DND-41 (cell line): Measurements from ENCODE around the gene MRPL27.
"Not testable (repeated sequence)": the region's sequence is repeated elsewhere in the genome, so short reads cannot be mapped to it uniquely, and the experiment has no call there.

ENCODE experiments used
- ATAC-seq: fragments of 200-7000 bp; cut with Tn5 transposase; 3 replicates; pipeline ENCODE4 v1.9.1; 2021; ENCODE audit warnings: low read depth; ENCODE audit not compliant: insufficient read depth
- DNase-seq: peaks from one replicate; pipeline ENCODE4 v3.0.0-alpha.2; 2020
- H2AFZ ChIP-seq: 2 replicates; pipeline ENCODE4 v1.6.0; 2012; ENCODE audit warnings: low read depth, low read length
- H3K27ac ChIP-seq: 2 replicates; pipeline ENCODE4 v1.5.1; 2012; ENCODE audit warnings: low read length, inconsistent platforms
- H3K27me3 ChIP-seq: fragments of 200-600 bp; sonication (generic); 2 replicates; pipeline ENCODE4 v1.6.0; 2012; ENCODE audit warnings: low read length, mild to moderate bottlenecking, inconsistent platforms; ENCODE audit not compliant: insufficient read depth, poor library complexity
- H3K36me3 ChIP-seq: 2 replicates; pipeline ENCODE4 v1.5.1; 2012; ENCODE audit warnings: low read length, inconsistent platforms; ENCODE audit not compliant: insufficient read depth
- H3K4me1 ChIP-seq: 2 replicates; pipeline ENCODE4 v1.5.1; 2012; ENCODE audit warnings: mild to moderate bottlenecking, low read length; ENCODE audit not compliant: insufficient read depth
- H3K4me2 ChIP-seq: 2 replicates; pipeline ENCODE4 v1.6.0; 2012; ENCODE audit warnings: mild to moderate bottlenecking, moderate library complexity, low read length, inconsistent platforms; ENCODE audit not compliant: insufficient read depth
- H3K4me3 ChIP-seq, 2 experiments: fragments of 200-600 bp in 1 of 2; shearing (Covaris generic) in 1 of 2; 2 replicates each; pipeline ENCODE4 v1.5.1; 2012 to 2016; ENCODE audit warnings: inconsistent platforms in 2 of 2, low read length in 2 of 2, mild to moderate bottlenecking in 2 of 2, low read depth in 1 of 2, moderate library complexity in 1 of 2
- H3K79me2 ChIP-seq: 2 replicates; pipeline ENCODE4 v1.6.0; 2012; ENCODE audit warnings: low read length, inconsistent platforms; ENCODE audit not compliant: insufficient read depth
- H3K9ac ChIP-seq: 2 replicates; pipeline ENCODE4 v1.6.0; 2012; ENCODE audit warnings: low read depth, mild to moderate bottlenecking, inconsistent platforms, low read length, moderate library complexity
- H3K9me3 ChIP-seq: 2 replicates; pipeline ENCODE4 v1.5.1; 2012; ENCODE audit warnings: low read length, moderate library complexity, mild to moderate bottlenecking, inconsistent platforms; ENCODE audit not compliant: insufficient read depth, severe bottlenecking
- H4K20me1 ChIP-seq: 2 replicates; pipeline ENCODE4 v1.6.0; 2012; ENCODE audit warnings: low read length; ENCODE audit not compliant: insufficient read depth
- CTCF ChIP-seq: IDR thresholded peaks from 2 replicates; pipeline ENCODE4 v1.5.1; 2012; ENCODE audit warnings: borderline replicate concordance, low read length, moderate library complexity, mild to moderate bottlenecking; ENCODE audit not compliant: poor library complexity, severe bottlenecking; ENCODE audit errors: extremely low read depth
- EZH2 ChIP-seq: IDR thresholded peaks from 3 replicates; pipeline ENCODE4 v1.6.1; 2012; ENCODE audit warnings: borderline replicate concordance, low read depth, mild to moderate bottlenecking, moderate library complexity, low read length, inconsistent platforms; ENCODE audit not compliant: severe bottlenecking

MRPL27 gene

GRCh38 chr17:50407921-50408320, 34.9 kb upstream of the MRPL27 start:
- Histone ChIP-seq H3K27ac (no peak overlapping the region), H3K4me1 (no peaks in the 10 kb centered on the region), H3K9ac (no peak overlapping the region), H3K79me2 (no peaks in the 10 kb centered on the region), H2AFZ (no peak overlapping the region), H3K9me3 (no peaks in the 10 kb centered on the region), H3K27me3 (no peaks in the 10 kb centered on the region), H3K4me2 (no peak overlapping the region), H3K36me3 (no peaks in the 10 kb centered on the region), H4K20me1 (no peaks in the 10 kb centered on the region), H3K4me3 (no peak overlapping the region)
- no peak for ATAC-seq
- TF ChIP-seq CTCF, result no peak
- TF ChIP-seq EZH2, result no peak
- no peak for DNase-seq

- Histone ChIP-seq H3K9me3 (no peaks in the 10 kb centered on the region), H2AFZ (no peak overlapping the region), H3K4me3 (no peak overlapping the region), H3K9ac (no peak overlapping the region), H3K27ac (no peak overlapping the region), H3K36me3 (no peaks in the 10 kb centered on the region), H3K79me2 (no peaks in the 10 kb centered on the region), H3K4me2 (no peak overlapping the region), H3K4me1 (no peaks in the 10 kb centered on the region), H4K20me1 (no peaks in the 10 kb centered on the region), H3K27me3 (no peaks in the 10 kb centered on the region)
- TF ChIP-seq CTCF (no peak), EZH2 (no peak)
- ATAC-seq (no peak), DNase-seq (no peak)
These were observed 33.6 kb upstream of the MRPL27 start for GRCh38 chr17:50406578-50406977.

- not testable (repeated sequence) for H3K27ac ChIP-seq, H4K20me1 ChIP-seq, H3K79me2 ChIP-seq, H3K36me3 ChIP-seq, H3K9me3 ChIP-seq, DNase-seq, H3K4me1 ChIP-seq, H2AFZ ChIP-seq, H3K27me3 ChIP-seq, H3K4me2 ChIP-seq, ATAC-seq, H3K9ac ChIP-seq, H3K4me3 ChIP-seq
These were observed 32.4 kb upstream of the MRPL27 start for GRCh38 chr17:50405351-50405750.

GRCh38 chr17:50399591-50399990, 26.6 kb upstream of the MRPL27 start:
- H3K4me2 ChIP-seq, H3K9me3 ChIP-seq, H3K9ac ChIP-seq, H2AFZ ChIP-seq, DNase-seq, H3K27ac ChIP-seq, ATAC-seq, H3K4me3 ChIP-seq, H3K27me3 ChIP-seq: not testable (repeated sequence)
- Histone ChIP-seq H3K79me2 (peaks cover 29% of the 10 kb centered on the region), H4K20me1 (peaks cover 22% of the 10 kb centered on the region; the same call in 1 of the 2 replicates), H3K36me3 (peaks cover 17% of the 10 kb centered on the region), H3K4me1 (peaks cover 28% of the 10 kb centered on the region)

GRCh38 chr17:50398672-50399071, 25.7 kb upstream of the MRPL27 start:
- Histone ChIP-seq H3K79me2 (peaks cover 37% of the 10 kb centered on the region), H4K20me1 (peaks cover 28% of the 10 kb centered on the region; the same call in 1 of the 2 replicates), H3K36me3 (peaks cover 26% of the 10 kb centered on the region), H3K4me1 (peaks cover 32% of the 10 kb centered on the region)
- not testable (repeated sequence) for ATAC-seq, H2AFZ ChIP-seq, H3K4me3 ChIP-seq, H3K27ac ChIP-seq, H3K9ac ChIP-seq, DNase-seq, H3K9me3 ChIP-seq, H3K4me2 ChIP-seq, H3K27me3 ChIP-seq
